DOHH2 (cell line): ENCODE results near the gene DDR1.

Source experiments
- CTCF ChIP-seq: fragments of 200-600 bp; sonication (generic); IDR thresholded peaks from one replicate; pipeline ENCODE4 v1.5.1; 2014; ENCODE audit warnings: antibody characterized with exemption, mild to moderate bottlenecking, low read depth, low read length; ENCODE audit not compliant: poor library complexity, severe bottlenecking
- EZH2phosphoT487 ChIP-seq: fragments of 200-600 bp; sonication (generic); IDR thresholded peaks from 2 replicates; pipeline ENCODE4 v1.6.1; 2017; ENCODE audit warnings: borderline replicate concordance, mild to moderate bottlenecking, antibody characterized with exemption, low read length, moderate library complexity, mixed read lengths

- no peak for TF ChIP-seq CTCF
- TF ChIP-seq EZH2phosphoT487, result no peak
These were observed 12.2 kb downstream of the DDR1 start for GRCh38 chr6:30896541-30896940.
